Fibroblast of gingiva (primary cell): ENCODE measurements around the gene MYO1E.
"Not testable (repeated sequence)": the region's sequence is repeated elsewhere in the genome, so short reads cannot be mapped to it uniquely, and the experiment has no call there.

ENCODE experiments used
- DNase-seq: peaks from one replicate; pipeline ENCODE4 v3.0.0-alpha.2; 2011; ENCODE audit warnings: low read depth

The MYO1E gene

DNA sequence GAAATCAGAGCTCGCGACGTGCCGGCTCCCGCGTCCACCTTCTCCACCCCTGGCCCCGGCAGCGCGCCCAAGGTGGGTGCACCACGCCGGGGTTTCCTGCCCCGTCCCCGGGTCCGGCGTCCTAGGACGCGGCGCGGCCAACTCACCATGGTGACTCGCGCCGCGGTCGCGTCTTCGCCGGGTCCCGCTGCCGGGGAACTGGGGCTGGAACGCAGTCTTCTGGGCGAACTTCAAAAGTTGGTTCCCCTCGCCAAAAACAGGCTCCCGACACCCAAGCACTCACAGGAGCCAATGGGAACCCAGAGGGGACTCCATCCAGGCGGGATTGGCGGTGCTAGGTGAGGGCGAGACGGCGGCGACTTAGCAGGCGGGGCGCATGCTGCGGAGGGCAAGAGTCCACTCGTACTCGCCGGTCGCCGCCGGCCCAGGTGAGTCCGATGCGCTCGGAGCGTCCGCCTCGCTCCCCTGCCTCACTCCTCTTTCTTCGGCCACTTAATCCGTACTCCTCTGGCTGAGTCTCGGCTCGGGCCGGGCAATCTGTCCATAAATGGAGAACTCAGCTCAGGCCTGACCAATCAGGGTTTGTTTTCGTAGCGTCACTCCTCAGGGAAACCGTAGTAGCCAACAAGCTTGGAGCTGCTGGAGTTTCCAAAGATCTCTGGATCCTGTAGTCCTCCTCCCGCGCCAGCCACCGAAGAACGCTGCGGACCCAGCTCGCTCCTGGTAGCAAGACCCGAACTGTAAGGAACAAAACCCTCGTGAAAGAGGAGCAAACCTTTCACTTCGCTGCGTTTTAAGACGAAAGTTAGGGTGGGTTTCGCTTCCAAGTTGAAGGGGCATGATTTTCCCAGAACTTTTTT, at the start of gene MYO1E:
MYO1E (minus strand) TSS at position 520 of the 860 bp plus-strand sequence; CDS start at position 149, 371 bp downstream.
- DNase-seq, result peak; percentile 94

GRCh38 chr15:59420986-59421618, 48.4 kb upstream of the MYO1E start:
- peak; percentile 19 for DNase-seq

DNA sequence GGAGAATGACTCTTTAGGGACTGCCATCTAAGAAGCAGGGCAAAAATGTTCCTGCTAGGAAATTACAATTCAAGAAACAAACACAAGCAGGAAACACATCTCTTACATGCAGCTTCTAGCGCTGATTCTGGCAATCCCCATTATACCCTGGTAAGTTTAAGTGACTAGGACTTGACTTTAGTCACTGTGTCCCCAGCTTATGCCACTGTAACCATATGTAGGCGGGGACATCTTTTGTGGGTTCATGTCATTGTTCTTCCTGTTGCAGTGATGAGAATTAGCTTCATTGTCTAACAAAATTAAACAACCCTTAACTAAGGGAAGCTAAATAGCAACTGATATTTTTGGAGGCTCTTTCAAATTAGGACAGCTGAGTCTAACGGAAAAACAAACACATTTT, 47.4 kb upstream of the MYO1E start:
- no peak for DNase-seq

- DNase-seq, result no peak
Measured at GRCh38 chr15:59419170-59419569, 46.5 kb upstream of the MYO1E start.

DNA sequence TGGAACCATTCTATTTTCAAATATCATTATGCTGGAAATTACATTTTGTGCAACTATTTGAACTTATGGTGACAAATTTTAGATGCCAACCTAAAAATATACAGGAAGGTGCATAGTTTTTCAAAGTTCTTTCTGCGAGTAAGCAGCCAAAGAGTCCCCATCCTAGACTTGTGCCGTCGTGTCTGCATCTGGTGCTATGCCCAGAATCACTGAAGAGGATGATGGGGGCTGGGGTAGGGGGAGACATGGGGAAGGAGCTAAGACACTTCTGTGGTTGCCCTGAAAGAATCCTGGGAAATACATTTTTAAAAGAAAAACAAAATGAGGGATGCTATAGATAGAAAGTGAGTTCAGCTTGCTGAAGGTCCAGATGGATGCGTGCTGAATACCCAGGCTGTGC, 44.1 kb upstream of the MYO1E start:
- DNase-seq, result no peak

DNA sequence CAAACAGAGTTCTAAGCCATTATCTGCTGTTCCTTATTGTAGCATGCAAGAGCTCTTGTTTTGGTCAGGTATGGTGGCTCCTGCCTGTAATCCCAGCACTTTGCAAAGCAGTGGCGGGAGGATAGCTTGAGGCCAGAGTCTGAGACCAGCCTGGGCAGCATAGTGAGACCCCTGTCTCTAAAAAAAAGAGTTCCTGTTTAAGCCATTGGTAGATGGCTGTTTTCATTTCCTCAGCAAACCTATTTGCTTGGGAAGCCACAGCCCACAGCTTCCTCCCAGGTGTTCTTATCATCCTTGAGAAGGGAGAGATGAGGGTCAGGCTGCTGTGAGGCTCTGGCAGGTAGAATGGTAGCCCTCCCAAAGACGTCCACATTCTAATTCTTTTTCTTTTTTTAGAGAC, 40.9 kb upstream of the MYO1E start:
- DNase-seq, result no peak

DNA sequence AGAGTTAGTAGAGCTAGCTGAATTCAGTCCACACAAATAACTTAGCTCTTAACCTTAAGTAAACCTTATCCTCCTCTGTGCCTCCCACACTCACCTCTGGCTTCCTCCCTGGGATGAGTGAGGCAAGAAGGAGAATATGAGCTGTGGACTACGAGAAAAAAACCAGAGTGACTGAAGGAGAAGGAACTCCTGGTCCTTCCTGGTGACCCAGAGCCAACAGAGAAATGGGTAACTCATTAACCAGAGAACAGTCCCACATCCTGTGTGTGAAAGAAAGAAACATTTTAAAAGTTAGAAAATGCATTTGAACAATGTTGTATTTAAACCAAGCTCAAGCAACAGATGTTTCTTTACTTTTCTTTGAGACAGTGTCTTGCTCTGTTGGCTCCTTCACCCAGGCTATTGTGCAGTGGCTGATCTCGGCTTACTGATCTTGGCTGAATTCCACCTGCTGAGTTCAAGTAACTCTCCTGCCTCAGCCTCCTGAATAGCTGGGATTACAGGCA, 37.8 kb upstream of the MYO1E start:
- DNase-seq, result no peak

DNA sequence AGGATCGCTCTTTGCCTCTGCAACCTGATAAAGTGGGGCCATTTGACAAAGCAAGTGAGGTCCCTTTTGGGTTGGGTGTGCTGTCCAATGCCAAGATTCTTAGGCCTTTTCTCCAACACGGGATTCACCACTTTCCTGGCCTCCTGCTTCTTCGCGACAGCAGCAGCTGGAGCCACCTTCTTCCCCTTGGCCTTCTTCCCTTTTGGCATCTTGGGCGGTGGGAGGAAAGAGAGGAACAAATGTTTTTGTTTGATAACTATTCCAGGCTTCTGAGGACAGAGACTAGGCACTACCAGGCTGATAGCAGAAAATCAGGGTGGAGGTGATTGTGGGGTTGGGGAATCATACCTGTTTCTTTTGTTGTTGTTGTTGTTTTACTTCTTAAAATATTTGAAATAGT, 35.3 kb upstream of the MYO1E start:
- no peak for DNase-seq

- DNase-seq, result no peak
Measured at GRCh38 chr15:59406446-59406845, 33.8 kb upstream of the MYO1E start.

- DNase-seq, result no peak
Measured at GRCh38 chr15:59405079-59405478, 32.4 kb upstream of the MYO1E start.

GRCh38 chr15:59401824-59402569, 29.3 kb upstream of the MYO1E start:
- DNase-seq, result no peak

GRCh38 chr15:59401051-59401823, 28.6 kb upstream of the MYO1E start:
- DNase-seq, result not testable (repeated sequence)

DNA sequence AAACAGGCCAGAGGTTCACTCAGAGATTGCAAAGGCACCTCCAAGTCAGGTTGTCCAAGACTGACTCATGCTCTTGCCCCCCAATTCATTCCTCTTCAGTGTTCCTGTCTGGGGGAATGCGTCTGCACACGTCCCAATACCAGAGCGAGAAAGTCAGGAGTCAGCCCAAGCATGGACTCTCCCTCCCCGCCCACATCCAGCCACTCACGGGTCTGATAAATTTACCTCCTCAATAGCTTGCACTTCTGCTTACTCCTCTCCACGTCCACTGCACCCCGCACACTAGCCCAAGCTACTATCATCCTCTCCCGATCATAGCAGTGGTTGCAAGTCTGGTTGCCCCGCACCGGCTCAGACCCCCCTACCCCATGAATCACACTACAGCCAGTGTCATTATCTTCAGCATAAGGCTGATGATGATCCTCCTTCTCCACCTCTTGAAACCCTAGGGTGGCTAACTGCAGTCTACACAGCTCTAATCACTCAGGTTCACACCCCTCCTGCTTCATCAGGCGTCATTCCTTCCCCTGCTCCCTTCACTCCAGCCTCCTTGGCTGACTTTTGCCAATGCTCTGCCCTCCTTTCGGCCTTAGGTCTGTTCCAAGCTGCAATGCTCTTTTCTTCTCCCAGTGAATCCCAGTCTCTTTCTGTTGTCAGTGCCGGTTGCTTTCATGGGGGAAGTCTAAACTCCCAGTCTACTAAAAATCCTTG, 27.6 kb upstream of the MYO1E start:
- no peak for DNase-seq

GRCh38 chr15:59399465-59400102, 26.9 kb upstream of the MYO1E start:
- no peak for DNase-seq

DNA sequence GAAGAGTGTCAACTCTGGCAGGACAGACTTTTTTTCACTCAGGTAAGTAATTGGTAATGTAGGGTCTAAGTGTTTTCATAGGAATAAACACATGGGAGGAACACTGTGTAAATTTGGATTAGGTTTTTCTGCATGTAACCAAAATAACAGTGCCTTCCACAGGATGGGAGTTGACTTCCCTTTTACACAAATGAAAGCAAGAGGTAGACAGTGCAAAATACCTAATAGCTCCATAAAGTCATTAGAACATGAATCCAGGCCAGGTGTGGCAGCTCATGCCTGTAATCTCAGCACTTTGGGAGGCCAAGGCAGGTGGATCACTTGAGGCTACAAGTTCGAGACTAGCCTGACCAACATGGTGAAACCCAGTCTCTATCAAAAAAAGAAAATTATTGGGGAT, 25.5 kb upstream of the MYO1E start:
- no peak for DNase-seq

GRCh38 chr15:59396679-59397078, 24.0 kb upstream of the MYO1E start:
- no peak for DNase-seq

- DNase-seq, result no peak
Measured at GRCh38 chr15:59396211-59396610, 23.5 kb upstream of the MYO1E start.

- DNase-seq, result no peak
Measured at GRCh38 chr15:59394166-59394661, 21.5 kb upstream of the MYO1E start.

DNA sequence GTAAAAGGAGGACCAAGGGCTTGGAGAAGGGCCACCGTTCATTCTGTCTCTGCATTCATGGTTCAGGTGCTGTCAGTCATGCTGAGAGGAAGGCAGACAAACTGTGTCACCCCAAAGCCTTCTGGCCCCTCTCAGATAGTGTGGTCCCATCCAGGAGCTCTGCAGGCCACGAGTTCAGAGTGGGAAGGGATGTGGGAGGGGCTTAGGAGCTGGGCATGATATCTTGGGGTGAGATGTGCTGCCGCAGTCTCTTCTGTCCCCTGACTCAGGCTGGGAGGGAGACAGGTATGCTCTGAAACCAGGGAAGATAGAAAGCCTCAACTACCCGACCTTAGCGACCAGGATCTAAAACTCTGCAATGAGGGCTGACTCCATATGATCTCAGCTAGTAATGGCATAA, 19.6 kb upstream of the MYO1E start:
- no peak for DNase-seq

DNA sequence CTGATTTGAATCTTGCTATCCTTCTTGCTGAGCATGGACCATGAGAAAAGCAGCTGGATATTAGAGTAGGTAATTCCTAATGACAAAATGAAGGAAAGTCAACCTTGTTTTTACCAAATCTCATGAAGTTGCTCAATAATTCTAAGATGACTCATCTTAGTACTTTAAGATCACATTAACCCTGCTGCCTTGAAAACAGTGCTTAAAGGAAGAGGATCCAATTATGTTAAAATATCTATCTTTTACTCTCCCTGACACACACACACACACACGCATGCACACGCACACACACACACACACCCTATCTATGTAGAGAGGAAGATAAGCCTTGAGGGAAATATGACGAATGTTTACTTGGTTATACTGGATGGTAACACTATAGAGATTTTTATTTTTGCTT, 16.0 kb upstream of the MYO1E start:
- DNase-seq, result peak; percentile 44
